T-cell (primary cell): ENCODE results near the gene ERO1B. TPM values are rescaled to one million over a fixed set of nuclear protein-coding genes. Genes with fewer than 3 reads are reported as not detected.

ENCODE experiments used
- ATAC-seq, 4 experiments: fragments of 200-7000 bp in 3 of 4; fragments of 150-1000 bp in 1 of 4; cut with Tn5 transposase; replicated peaks in 1 of 4; 1 replicate in 3 of 4; 2 replicates in 1 of 4; pipeline ENCODE4 v1.10.0; 2021; ENCODE audit warnings: moderate library complexity in 3 of 4, mild to moderate bottlenecking in 2 of 4, moderate number of reproducible peaks in 1 of 4
- CTCF ChIA-PET, 2 donors: fragments of 300-600 bp; sonication (Branson Sonifier 250); formaldehyde crosslinking; loops; one replicate each; lab custom pipeline; 2022; ENCODE audit warnings: antibody characterized with exemption in 2 of 2; lab: Charles Lee
- POLR2A ChIA-PET, 2 donors: fragments of 300-600 bp; sonication (Branson Sonifier 250); formaldehyde crosslinking; loops; one replicate each; lab custom pipeline; 2022; ENCODE audit warnings: antibody characterized with exemption in 2 of 2; lab: Charles Lee
- DNase-seq, 35 experiments: peaks; one replicate each; pipeline versions ENCODE4 v3.0.0 to v3.0.0-alpha.2; 2013 to 2023
- H3K27ac ChIP-seq: one replicate; pipeline ENCODE4 v1.5.1; 2013; ENCODE audit warnings: low read length
- H3K27me3 ChIP-seq, 2 experiments: replicated peaks in 1 of 2; 1 replicate in 1 of 2; 2 replicates in 1 of 2; pipeline versions ENCODE4 v1.6.1 to v1.7.0; 2013; ENCODE audit warnings: low read length in 1 of 2, mixed read lengths in 1 of 2; ENCODE audit not compliant: control insufficient read depth in 2 of 2, insufficient read depth in 2 of 2; ENCODE audit errors: extremely low read depth in 1 of 2
- H3K36me3 ChIP-seq, 2 donors: 1 replicate in 1 of 2; 2 replicates in 1 of 2; pipeline versions ENCODE4 v1.6.1 to v1.7.0; 2013; ENCODE audit warnings: low read length in 1 of 2; ENCODE audit not compliant: control insufficient read depth in 2 of 2, insufficient read depth in 1 of 2; ENCODE audit errors: extremely low read depth in 1 of 2
- H3K4me1 ChIP-seq, 2 experiments: 1 replicate in 1 of 2; 2 replicates in 1 of 2; pipeline versions ENCODE4 v1.6.1 to v1.7.0; 2013; ENCODE audit warnings: low read length in 2 of 2, mixed read lengths in 1 of 2; ENCODE audit not compliant: insufficient read depth in 2 of 2, control insufficient read depth in 1 of 2; ENCODE audit errors: extremely low read depth in 1 of 2
- H3K4me3 ChIP-seq, 2 donors: 1 replicate in 1 of 2; 2 replicates in 1 of 2; pipeline versions ENCODE4 v1.5.1 to v1.7.0; 2013; ENCODE audit warnings: mild to moderate bottlenecking in 2 of 2, low read length in 1 of 2, moderate library complexity in 1 of 2; ENCODE audit not compliant: control insufficient read depth in 1 of 2; ENCODE audit errors: extremely low read depth in 1 of 2
- H3K9me3 ChIP-seq: 2 replicates; pipeline ENCODE4 v1.7.0; 2013
- H3K27ac Mint-ChIP-seq, 2 donors: one replicate each; pipeline ENCODE4 v1.8.0; 2020 to 2021; ENCODE audit warnings: mild to moderate bottlenecking in 2 of 2, mixed read lengths in 2 of 2
- H3K27me3 Mint-ChIP-seq, 2 donors: one replicate each; pipeline ENCODE4 v1.8.0; 2021 to 2022; ENCODE audit warnings: mixed read lengths in 2 of 2
- H3K36me3 Mint-ChIP-seq: one replicate; pipeline ENCODE4 v1.8.0; 2021; ENCODE audit warnings: mixed read lengths
- H3K4me1 Mint-ChIP-seq, 3 donors: one replicate each; pipeline ENCODE4 v1.8.0; 2020 to 2022; ENCODE audit warnings: mixed read lengths in 3 of 3, mild to moderate bottlenecking in 1 of 3
- H3K4me3 Mint-ChIP-seq, 3 donors: one replicate each; pipeline ENCODE4 v1.8.0; 2020 to 2022; ENCODE audit warnings: mild to moderate bottlenecking in 3 of 3, mixed read lengths in 3 of 3, moderate library complexity in 3 of 3
- H3K9me3 Mint-ChIP-seq, 3 donors: one replicate each; pipeline ENCODE4 v1.8.0; 2020 to 2022; ENCODE audit warnings: mixed read lengths in 3 of 3
- WGBS: methylation state at CpG from one replicate; pipeline ENCODE4 v1.1.5; 2013; ENCODE audit warnings: missing lambda C conversion rate; ENCODE audit not compliant: insufficient coverage; 5-methylcytosine and 5-hydroxymethylcytosine counted together
- total RNA-seq, 35 experiments: library from RNA in 6 of 35; stranded (reverse) in 6 of 35; fragments of 120-200 nt in 1 of 35; gene quantifications; one replicate each; pipeline versions ENCODE4 v1.2.1 to v1.2.4 and lab custom pipeline; 2013 to 2026

Gene ERO1B
- total RNA-seq, 5 donors from 2014 or later (not counting 1 experiment from before 2014, with no cell fraction given), result 11.3 to 15.4 (median 12.4) TPM

- Histone ChIP-seq H3K27me3 (no peaks in the 10 kb centered on the region), H3K9me3 (peaks cover 4% of the 10 kb centered on the region), H3K4me1 (peaks cover 0 to 3% of the 10 kb centered on the region in 2 experiments), H3K36me3 (peaks cover 0 to 11% of the 10 kb centered on the region in 2 donors), H3K4me3 (no peak overlapping the region), H3K27ac (no peak overlapping the region)
- ATAC-seq, result no peak
- ChIA-PET CTCF (no interaction called here), POLR2A (no interaction called here)
- DNase-seq, result no peak
- Mint-ChIP-seq H3K4me1 (peaks cover 13 to 29% (median 25%) of the 10 kb centered on the region in 3 donors), H3K9me3 (peaks cover 9 to 43% (median 26%) of the 10 kb centered on the region in 3 donors), H3K27me3 (no peaks in the 10 kb centered on the region), H3K36me3 (peaks cover 68% of the 10 kb centered on the region), H3K4me3 (no peak overlapping the region), H3K27ac (no peak overlapping the region)
Observed at GRCh38 chr1:236261898-236262297, 19.9 kb downstream of the ERO1B start.

- ChIA-PET POLR2A (no interaction called here), CTCF (no interaction called here)
- H3K27ac ChIP-seq, result no peak overlapping the region
- Mint-ChIP-seq H3K36me3 (peaks cover 72% of the 10 kb centered on the region), H3K27me3 (no peaks in the 10 kb centered on the region), H3K9me3 (peaks cover 9 to 43% (median 26%) of the 10 kb centered on the region in 3 donors), H3K4me3 (no peak overlapping the region), H3K27ac (no peak overlapping the region), H3K4me1 (peaks cover 13 to 29% (median 25%) of the 10 kb centered on the region in 3 donors)
- peaks cover 0 to 7% of the 10 kb centered on the region in 2 donors for H3K36me3 ChIP-seq
- H3K9me3 ChIP-seq, result peaks cover 4% of the 10 kb centered on the region
- ATAC-seq, result no peak
- H3K4me1 ChIP-seq, result peaks cover 0 to 3% of the 10 kb centered on the region in 2 experiments
- no peak for DNase-seq
- no peak overlapping the region for H3K4me3 ChIP-seq
- no peaks in the 10 kb centered on the region for H3K27me3 ChIP-seq
- WGBS, result no CpG with 5 or more reads among the region's 1 CpG
Observed at GRCh38 chr1:236261033-236261432, 20.7 kb downstream of the ERO1B start.

GRCh38 chr1:236259043-236259442 is 22.7 kb downstream of the ERO1B start:
- peaks cover 0 to 7% of the 10 kb centered on the region in 2 donors for H3K36me3 ChIP-seq
- Mint-ChIP-seq H3K4me1 (peaks cover 20 to 34% (median 26%) of the 10 kb centered on the region in 3 donors), H3K27me3 (no peaks in the 10 kb centered on the region), H3K9me3 (peaks cover 9 to 43% (median 26%) of the 10 kb centered on the region in 3 donors), H3K36me3 (peaks cover 74% of the 10 kb centered on the region), H3K4me3 (no peak overlapping the region), H3K27ac (peak overlapping the region in 1 of 2 donors; percentile 50)
- no CpG with 5 or more reads among the region's 1 CpG for WGBS
- CTCF ChIA-PET, result no interaction called here
- no peak overlapping the region for H3K27ac ChIP-seq
- DNase-seq (peak in 1 of 35 experiments; percentile 19), ATAC-seq (peak in 1 of 4 experiments; percentile 79)
- peaks cover 4% of the 10 kb centered on the region for H3K9me3 ChIP-seq
- H3K4me3 ChIP-seq, result no peak overlapping the region
- no peaks in the 10 kb centered on the region for H3K27me3 ChIP-seq
- peaks cover 0 to 3% of the 10 kb centered on the region in 2 experiments for H3K4me1 ChIP-seq
- POLR2A ChIA-PET, result interaction anchor here in 1 of 2 donors (0.6 kb wide), 1 partner anchor 39 kb away, joined by 5 read pairs; no protein-coding TSS in a partner anchor

- peaks cover 4% of the 10 kb centered on the region for H3K9me3 ChIP-seq
- Mint-ChIP-seq H3K27ac (no peak overlapping the region), H3K9me3 (peaks cover 9 to 43% (median 26%) of the 10 kb centered on the region in 3 donors), H3K4me1 (peaks cover 20 to 34% (median 26%) of the 10 kb centered on the region in 3 donors), H3K4me3 (no peak overlapping the region), H3K27me3 (no peaks in the 10 kb centered on the region), H3K36me3 (peaks cover 71% of the 10 kb centered on the region)
- CTCF ChIA-PET, result no interaction called here
- H3K4me1 ChIP-seq, result peaks cover 0 to 3% of the 10 kb centered on the region in 2 experiments
- no peak overlapping the region for H3K27ac ChIP-seq
- H3K27me3 ChIP-seq, result no peaks in the 10 kb centered on the region
- no peak for DNase-seq
- no CpG with 5 or more reads among the region's 4 CpGs for WGBS
- ATAC-seq, result no peak
- peaks cover 0 to 12% of the 10 kb centered on the region in 2 donors for H3K36me3 ChIP-seq
- H3K4me3 ChIP-seq, result no peak overlapping the region
- POLR2A ChIA-PET, result interaction anchor here in 1 of 2 donors (0.6 kb wide), 1 partner anchor 31 kb away, joined by 10 read pairs; no protein-coding TSS in a partner anchor
Observed at GRCh38 chr1:236258114-236258622, 23.6 kb downstream of the ERO1B start.

GRCh38 chr1:236257216-236257615 is 24.5 kb downstream of the ERO1B start:
- peaks cover 0 to 12% of the 10 kb centered on the region in 2 donors for H3K36me3 ChIP-seq
- Mint-ChIP-seq H3K27me3 (no peaks in the 10 kb centered on the region), H3K27ac (no peak overlapping the region), H3K4me3 (no peak overlapping the region), H3K36me3 (peaks cover 66% of the 10 kb centered on the region), H3K9me3 (peaks cover 9 to 41% (median 25%) of the 10 kb centered on the region in 3 donors), H3K4me1 (peaks cover 20 to 34% (median 26%) of the 10 kb centered on the region in 3 donors)
- ChIA-PET POLR2A (no interaction called here), CTCF (no interaction called here)
- H3K9me3 ChIP-seq, result peaks cover 4% of the 10 kb centered on the region
- H3K27ac ChIP-seq, result no peak overlapping the region
- H3K4me3 ChIP-seq, result no peak overlapping the region
- no peaks in the 10 kb centered on the region for H3K27me3 ChIP-seq
- no peak for ATAC-seq
- H3K4me1 ChIP-seq, result peaks cover 0 to 3% of the 10 kb centered on the region in 2 experiments
- DNase-seq, result no peak

GRCh38 chr1:236253918-236254637 is 27.7 kb downstream of the ERO1B start:
- peaks cover 10 to 23% (median 15%) of the 10 kb centered on the region in 3 donors for H3K4me1 Mint-ChIP-seq
- no peaks in the 10 kb centered on the region for H3K27me3 ChIP-seq
- H3K9me3 ChIP-seq, result no peaks in the 10 kb centered on the region
- no peak overlapping the region for H3K27ac Mint-ChIP-seq
- H3K4me1 ChIP-seq, result peaks cover 0 to 3% of the 10 kb centered on the region in 2 experiments
- H3K4me3 ChIP-seq, result no peak overlapping the region
- no peak for ATAC-seq
- H3K27me3 Mint-ChIP-seq, result no peaks in the 10 kb centered on the region
- WGBS, result 100% methylated on average over 3 of the region's 4 CpGs
- H3K36me3 ChIP-seq, result peaks cover 0 to 11% of the 10 kb centered on the region in 2 donors
- no peak overlapping the region for H3K27ac ChIP-seq
- H3K9me3 Mint-ChIP-seq, result peaks cover 9 to 15% (median 10%) of the 10 kb centered on the region in 3 donors
- ChIA-PET CTCF (interaction anchor here in 1 of 2 donors (0.7 kb wide), 1 partner anchor 140 kb away, joined by 4 read pairs; the partner anchor contains the start of gene EDARADD), POLR2A (interaction anchor here in 1 of 2 donors (0.7 kb wide), 1 partner anchor 83 kb away, joined by 3 read pairs; no protein-coding TSS in a partner anchor)
- peaks cover 47% of the 10 kb centered on the region for H3K36me3 Mint-ChIP-seq
- H3K4me3 Mint-ChIP-seq, result no peak overlapping the region
- no peak for DNase-seq
